SK-N-MC (cell line): ENCODE data around the gene PTPN7.

Experiments used
- EZH2 ChIP-seq: fragments of 200-600 bp; sonication (generic); IDR thresholded peaks from one replicate; pipeline ENCODE4 v1.6.1; 2017; ENCODE audit warnings: antibody characterized with exemption
- POLR2AphosphoS5 ChIP-seq: IDR thresholded peaks from 2 replicates; pipeline ENCODE4 v1.6.1; 2012; ENCODE audit warnings: mild to moderate bottlenecking, low read depth, low read length, borderline replicate concordance

DNA sequence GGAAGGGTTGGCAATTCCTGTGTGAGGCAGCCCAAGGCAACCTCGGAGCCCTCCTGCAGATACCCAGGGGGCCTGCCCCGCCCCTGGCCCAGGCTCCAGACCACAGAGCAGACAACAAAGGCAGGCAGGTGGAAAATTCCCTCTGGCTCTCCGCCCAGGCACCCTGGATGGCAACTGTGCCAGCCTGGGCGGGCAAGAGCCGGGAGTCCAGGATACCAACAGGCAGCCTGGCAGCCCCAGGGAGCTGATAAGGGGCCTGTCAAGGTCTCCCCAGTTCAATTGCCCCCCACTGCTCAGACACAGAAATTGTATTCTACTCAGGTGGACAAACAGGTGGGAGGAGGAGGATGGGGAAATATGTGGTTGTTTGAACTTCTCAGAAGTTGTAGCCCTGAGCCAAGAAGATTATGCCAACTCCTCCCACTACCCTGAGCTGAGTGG, 53.1 kb downstream of the PTPN7 start:
- TF ChIP-seq POLR2AphosphoS5 (no peak), EZH2 (no peak)
